GM18505 (cell line): ENCODE measurements around the gene TERB2.

Source experiments
- ATAC-seq: cut with Tn5 transposase; IDR thresholded peaks from one replicate; pipeline ENCODE4 v1.9.1; 2021; ENCODE audit not compliant: unreplicated experiment
- POLR2A ChIP-seq: IDR thresholded peaks from 4 replicates; pipeline ENCODE4 v1.6.1; 2011; ENCODE audit warnings: borderline replicate concordance; ENCODE audit not compliant: insufficient read depth, insufficient read length; ENCODE audit errors: extremely low read depth

Gene TERB2

GRCh38 chr15:45027220-45027619 is 70.7 kb downstream of the TERB2 start:
- ATAC-seq = no peak

More at GRCh38 chr15:45027220-45027619, 70.7 kb downstream of the TERB2 start:
- no peak for TF ChIP-seq POLR2A
